Renal pelvis (tissue), 4 donors: ENCODE measurements around the gene PALM2AKAP2. TPM values are rescaled to one million over a fixed set of nuclear protein-coding genes. Genes with fewer than 3 reads are reported as not detected.
A peak's percentile ranks its signal among the peaks of the same experiment; 100 is the strongest.

ENCODE experiments used
- DNase-seq: peaks from one replicate; pipeline ENCODE4 v3.0.0-alpha.2; 2013
- polyA plus RNA-seq, 3 donors: library from polyadenylated mRNA; unstranded; fragments of 120-200 nt; gene quantifications; one replicate each; pipeline ENCODE4 v1.2.1, GENCODE V29; 2013; ENCODE audit not compliant: insufficient read length in 3 of 3

The PALM2AKAP2 gene
- polyA plus RNA-seq, 3 donors = 9.6 to 11.3 (median 10.2) TPM

- peak; percentile 62 for DNase-seq
Measured at GRCh38 chr9:109771087-109771486, 8.9 kb upstream of the PALM2AKAP2 start.

- DNase-seq = no peak
Measured at GRCh38 chr9:109771796-109772531, 8.0 kb upstream of the PALM2AKAP2 start.

GRCh38 chr9:109775516-109775915 is 4.5 kb upstream of the PALM2AKAP2 start:
- DNase-seq = no peak

- no peak for DNase-seq
Measured at GRCh38 chr9:109776391-109776790, 3.6 kb upstream of the PALM2AKAP2 start.

GRCh38 chr9:109780453-109781033 is 545 bp downstream of the PALM2AKAP2 start:
- DNase-seq = no peak

- no peak for DNase-seq
Measured at GRCh38 chr9:109781086-109781485, 1.1 kb downstream of the PALM2AKAP2 start.

- DNase-seq = no peak
Measured at GRCh38 chr9:109781541-109782197, 1.7 kb downstream of the PALM2AKAP2 start.

GRCh38 chr9:109787735-109788134 is 7.7 kb downstream of the PALM2AKAP2 start:
- DNase-seq = no peak

GRCh38 chr9:109789556-109789955 is 9.6 kb downstream of the PALM2AKAP2 start:
- no peak for DNase-seq

- DNase-seq = no peak
Measured at GRCh38 chr9:109789971-109790370, 10.0 kb downstream of the PALM2AKAP2 start.

- no peak for DNase-seq
Measured at GRCh38 chr9:109791003-109791677, 11.1 kb downstream of the PALM2AKAP2 start.

- no peak for DNase-seq
Measured at GRCh38 chr9:109791747-109792146, 11.7 kb downstream of the PALM2AKAP2 start.

GRCh38 chr9:109792951-109793546 is 13.1 kb downstream of the PALM2AKAP2 start:
- DNase-seq = no peak

GRCh38 chr9:109793921-109794320 is 13.9 kb downstream of the PALM2AKAP2 start:
- no peak for DNase-seq

- no peak for DNase-seq
Measured at GRCh38 chr9:109794361-109795012, 14.5 kb downstream of the PALM2AKAP2 start.

- no peak for DNase-seq
Measured at GRCh38 chr9:109795613-109796012, 15.6 kb downstream of the PALM2AKAP2 start.

GRCh38 chr9:109796078-109796477 is 16.1 kb downstream of the PALM2AKAP2 start:
- no peak for DNase-seq

GRCh38 chr9:109797006-109797405 is 17.0 kb downstream of the PALM2AKAP2 start:
- DNase-seq = no peak

GRCh38 chr9:109797509-109797908 is 17.5 kb downstream of the PALM2AKAP2 start:
- DNase-seq = no peak

- DNase-seq = no peak
Measured at GRCh38 chr9:109799141-109799540, 19.1 kb downstream of the PALM2AKAP2 start.

GRCh38 chr9:109799792-109800191 is 19.8 kb downstream of the PALM2AKAP2 start:
- no peak for DNase-seq

GRCh38 chr9:109801484-109801883 is 21.5 kb downstream of the PALM2AKAP2 start:
- no peak for DNase-seq
